ENCODE data around the gene PRKCB. TPM values are rescaled to one million over a fixed set of nuclear protein-coding genes. Genes with fewer than 3 reads are reported as not detected.

PRKCB gene
- total RNA-seq, 1 donor from 2014 or later, result not detected

GRCh38 chr16:24132797-24133155, 297.0 kb downstream of the PRKCB start:
- Mint-ChIP-seq H3K4me1 (ENCODE audit: unreplicated experiment) (no peaks in the 10 kb centered on the region), H3K27me3 (ENCODE audit: unreplicated experiment) (no peaks in the 10 kb centered on the region), H3K4me3 (ENCODE audit: unreplicated experiment) (no peak overlapping the region), H3K36me3 (ENCODE audit: unreplicated experiment) (no peaks in the 10 kb centered on the region), H3K27ac (ENCODE audit: unreplicated experiment) (no peak overlapping the region), H3K9me3 (ENCODE audit: unreplicated experiment) (no peaks in the 10 kb centered on the region)
- TF ChIP-seq CTCF (IDR thresholded peaks at IDR 0.05), result no peak
- no peak for DNase-seq (ENCODE audit: extremely low spot score, unreplicated experiment)

GRCh38 chr16:24135624-24136565, 300.1 kb downstream of the PRKCB start:
- Mint-ChIP-seq H3K36me3 (ENCODE audit: unreplicated experiment) (no peaks in the 10 kb centered on the region), H3K27ac (ENCODE audit: unreplicated experiment) (no peak overlapping the region), H3K9me3 (ENCODE audit: unreplicated experiment) (no peaks in the 10 kb centered on the region), H3K27me3 (ENCODE audit: unreplicated experiment) (no peaks in the 10 kb centered on the region), H3K4me3 (ENCODE audit: unreplicated experiment) (no peak overlapping the region), H3K4me1 (ENCODE audit: unreplicated experiment) (no peaks in the 10 kb centered on the region)
- no peak for DNase-seq (ENCODE audit: extremely low spot score, unreplicated experiment)
- TF ChIP-seq CTCF (IDR thresholded peaks at IDR 0.05), result no peak

- H3K27ac Mint-ChIP-seq (ENCODE audit: unreplicated experiment), result no peak overlapping the region
- no peak for TF ChIP-seq CTCF (IDR thresholded peaks at IDR 0.05)
- H3K4me1 Mint-ChIP-seq (ENCODE audit: unreplicated experiment), result no peaks in the 10 kb centered on the region
- no peak overlapping the region for H3K4me3 Mint-ChIP-seq (ENCODE audit: unreplicated experiment)
- H3K36me3 Mint-ChIP-seq (ENCODE audit: unreplicated experiment), result no peaks in the 10 kb centered on the region
- H3K27me3 Mint-ChIP-seq (ENCODE audit: unreplicated experiment), result no peaks in the 10 kb centered on the region
- no peak for DNase-seq (ENCODE audit: extremely low spot score, unreplicated experiment)
- no peaks in the 10 kb centered on the region for H3K9me3 Mint-ChIP-seq (ENCODE audit: unreplicated experiment)
Observed at GRCh38 chr16:24138024-24138423, 302.2 kb downstream of the PRKCB start.

GRCh38 chr16:24138575-24138974, 302.8 kb downstream of the PRKCB start:
- no peak overlapping the region for H3K4me3 Mint-ChIP-seq (ENCODE audit: unreplicated experiment)
- H3K27me3 Mint-ChIP-seq (ENCODE audit: unreplicated experiment), result no peaks in the 10 kb centered on the region
- H3K9me3 Mint-ChIP-seq (ENCODE audit: unreplicated experiment), result no peaks in the 10 kb centered on the region
- H3K36me3 Mint-ChIP-seq (ENCODE audit: unreplicated experiment), result no peaks in the 10 kb centered on the region
- DNase-seq (ENCODE audit: extremely low spot score, unreplicated experiment), result no peak
- TF ChIP-seq CTCF (IDR thresholded peaks at IDR 0.05), result no peak
- no peak overlapping the region for H3K27ac Mint-ChIP-seq (ENCODE audit: unreplicated experiment)
- no peaks in the 10 kb centered on the region for H3K4me1 Mint-ChIP-seq (ENCODE audit: unreplicated experiment)

GRCh38 chr16:24139282-24139681, 303.5 kb downstream of the PRKCB start:
- Mint-ChIP-seq H3K27ac (ENCODE audit: unreplicated experiment) (no peak overlapping the region), H3K4me3 (ENCODE audit: unreplicated experiment) (no peak overlapping the region), H3K4me1 (ENCODE audit: unreplicated experiment) (no peaks in the 10 kb centered on the region), H3K36me3 (ENCODE audit: unreplicated experiment) (no peaks in the 10 kb centered on the region), H3K9me3 (ENCODE audit: unreplicated experiment) (no peaks in the 10 kb centered on the region), H3K27me3 (ENCODE audit: unreplicated experiment) (no peaks in the 10 kb centered on the region)
- TF ChIP-seq CTCF (IDR thresholded peaks at IDR 0.05), result no peak
- no peak for DNase-seq (ENCODE audit: extremely low spot score, unreplicated experiment)
